HL-60 (cell line): Measurements from ENCODE around the gene RUNX2.
"Not testable (repeated sequence)": the region's sequence is repeated elsewhere in the genome, so short reads cannot be mapped to it uniquely, and the experiment has no call there.

Experiments
- DNase-seq, 2 experiments: peaks; one replicate each; pipeline ENCODE4 v3.0.0-alpha.2; 2010 to 2020; ENCODE audit warnings: low read depth in 1 of 2, low spot score in 1 of 2
- H3K27ac ChIP-seq: fragments of 250-450 bp; sonication (Bioruptor Pico); replicated peaks from 2 replicates; pipeline ENCODE4 v1.5.1; 2020; ENCODE audit warnings: mild to moderate bottlenecking, moderate library complexity
- H3K27me3 ChIP-seq: fragments of 250-450 bp; sonication (Bioruptor Pico); 2 replicates; pipeline ENCODE4 v1.5.1; 2021; ENCODE audit warnings: mild to moderate bottlenecking, moderate library complexity; ENCODE audit not compliant: insufficient read depth, poor library complexity, severe bottlenecking
- H3K4me3 ChIP-seq: replicated peaks from 2 replicates; pipeline ENCODE4 v1.5.1; 2011; ENCODE audit warnings: mild to moderate bottlenecking, control low read depth, low read length; ENCODE audit not compliant: insufficient read depth
- CTCF ChIP-seq: IDR thresholded peaks from one replicate; pipeline ENCODE4 v1.5.1; 2011; ENCODE audit warnings: low read length, control low read depth, inconsistent platforms; ENCODE audit not compliant: insufficient read depth
- GABPA ChIP-seq: IDR thresholded peaks from 2 replicates; pipeline ENCODE4 v1.6.1; 2012; ENCODE audit warnings: low read depth
- POLR2AphosphoS5 ChIP-seq: IDR thresholded peaks from 2 replicates; pipeline ENCODE4 v1.6.1; 2012; ENCODE audit warnings: low read depth
- SPI1 ChIP-seq: IDR thresholded peaks from 2 replicates; pipeline ENCODE4 v1.6.1; 2012; ENCODE audit warnings: low read depth, mild to moderate bottlenecking, borderline replicate concordance
- TF ChIP-seq, protein P1 (sequence below): IDR thresholded peaks from 2 replicates; pipeline ENCODE4 v1.6.1; 2012; ENCODE audit warnings: low read depth; ENCODE audit not compliant: insufficient replicate concordance

The RUNX2 gene

DNA sequence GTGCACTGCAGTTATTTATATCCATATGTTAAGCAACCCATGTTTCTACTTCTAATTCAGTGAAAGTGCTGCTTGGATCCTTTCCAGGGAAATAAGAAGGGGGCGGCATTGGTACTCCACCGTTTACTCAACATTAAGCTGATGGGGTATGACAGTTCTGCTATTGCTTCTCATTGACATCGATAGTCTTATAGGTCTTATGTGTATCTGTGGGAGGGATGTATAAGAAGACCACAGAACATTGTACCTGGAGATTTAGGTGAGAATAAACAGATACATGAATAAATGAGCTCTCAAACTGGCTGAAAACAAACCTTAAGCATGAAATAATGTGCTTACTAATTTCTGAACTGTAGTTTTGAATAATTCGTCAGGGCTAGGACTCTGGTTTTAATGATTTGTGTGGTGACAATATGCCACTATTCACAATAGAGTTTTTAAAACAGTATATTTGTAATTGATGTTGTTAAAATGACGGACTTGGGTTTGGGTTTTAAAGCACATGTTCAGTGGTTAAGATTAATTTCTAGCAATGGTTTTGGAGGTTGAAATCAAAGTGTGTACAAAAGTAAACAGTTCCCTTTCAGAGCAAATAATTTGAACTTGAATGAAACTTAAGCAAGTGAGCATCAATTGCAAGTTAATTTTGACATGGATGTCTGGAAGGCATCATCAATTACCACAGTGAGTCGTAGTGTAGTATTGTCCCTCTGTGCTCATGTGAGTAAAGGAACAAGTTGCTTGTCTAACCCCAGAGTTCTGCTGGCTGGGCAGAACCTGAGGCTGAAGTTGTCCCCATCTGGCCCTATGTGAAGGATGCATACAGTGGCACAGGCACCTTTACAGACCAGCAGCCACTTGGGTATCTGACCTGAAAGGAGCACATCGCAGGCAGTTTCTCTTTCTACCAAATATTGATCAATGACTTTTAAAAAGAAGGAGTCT, 134.3 kb downstream of the RUNX2 start:
- no peak overlapping the region for H3K4me3 ChIP-seq
- no peak overlapping the region for H3K27ac ChIP-seq
- no peaks in the 10 kb centered on the region for H3K27me3 ChIP-seq
- DNase-seq = no peak
- no peak for TF ChIP-seq CTCF
- TF ChIP-seq SPI1 = no peak
- no peak for TF ChIP-seq GABPA
- no peak for TF ChIP-seq POLR2AphosphoS5
- TF ChIP-seq, protein P1, sequence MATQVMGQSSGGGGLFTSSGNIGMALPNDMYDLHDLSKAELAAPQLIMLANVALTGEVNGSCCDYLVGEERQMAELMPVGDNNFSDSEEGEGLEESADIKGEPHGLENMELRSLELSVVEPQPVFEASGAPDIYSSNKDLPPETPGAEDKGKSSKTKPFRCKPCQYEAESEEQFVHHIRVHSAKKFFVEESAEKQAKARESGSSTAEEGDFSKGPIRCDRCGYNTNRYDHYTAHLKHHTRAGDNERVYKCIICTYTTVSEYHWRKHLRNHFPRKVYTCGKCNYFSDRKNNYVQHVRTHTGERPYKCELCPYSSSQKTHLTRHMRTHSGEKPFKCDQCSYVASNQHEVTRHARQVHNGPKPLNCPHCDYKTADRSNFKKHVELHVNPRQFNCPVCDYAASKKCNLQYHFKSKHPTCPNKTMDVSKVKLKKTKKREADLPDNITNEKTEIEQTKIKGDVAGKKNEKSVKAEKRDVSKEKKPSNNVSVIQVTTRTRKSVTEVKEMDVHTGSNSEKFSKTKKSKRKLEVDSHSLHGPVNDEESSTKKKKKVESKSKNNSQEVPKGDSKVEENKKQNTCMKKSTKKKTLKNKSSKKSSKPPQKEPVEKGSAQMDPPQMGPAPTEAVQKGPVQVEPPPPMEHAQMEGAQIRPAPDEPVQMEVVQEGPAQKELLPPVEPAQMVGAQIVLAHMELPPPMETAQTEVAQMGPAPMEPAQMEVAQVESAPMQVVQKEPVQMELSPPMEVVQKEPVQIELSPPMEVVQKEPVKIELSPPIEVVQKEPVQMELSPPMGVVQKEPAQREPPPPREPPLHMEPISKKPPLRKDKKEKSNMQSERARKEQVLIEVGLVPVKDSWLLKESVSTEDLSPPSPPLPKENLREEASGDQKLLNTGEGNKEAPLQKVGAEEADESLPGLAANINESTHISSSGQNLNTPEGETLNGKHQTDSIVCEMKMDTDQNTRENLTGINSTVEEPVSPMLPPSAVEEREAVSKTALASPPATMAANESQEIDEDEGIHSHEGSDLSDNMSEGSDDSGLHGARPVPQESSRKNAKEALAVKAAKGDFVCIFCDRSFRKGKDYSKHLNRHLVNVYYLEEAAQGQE = no peak

DNA sequence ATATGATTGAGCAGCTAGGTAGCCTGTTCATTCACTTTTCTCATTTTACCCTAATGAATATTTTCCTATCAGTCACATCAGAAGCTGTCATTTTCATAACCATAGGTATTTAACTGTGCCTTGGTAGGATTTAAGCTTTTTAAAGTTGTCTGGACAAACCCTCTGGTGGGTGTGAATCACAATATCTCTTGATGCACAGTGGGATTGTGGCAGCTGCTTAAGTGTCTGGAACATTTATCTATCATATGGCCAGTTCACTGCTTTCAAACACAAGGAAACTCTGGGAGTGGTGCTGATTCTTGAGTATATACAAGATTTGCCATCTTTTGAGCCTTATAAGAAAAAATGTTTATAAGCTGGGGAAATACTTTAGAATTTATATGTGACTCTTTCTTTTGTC, 136.6 kb downstream of the RUNX2 start:
- Histone ChIP-seq H3K27ac (no peak overlapping the region), H3K27me3 (no peaks in the 10 kb centered on the region), H3K4me3 (no peak overlapping the region)
- TF ChIP-seq CTCF (no peak), SPI1 (no peak)
- DNase-seq = no peak

DNA sequence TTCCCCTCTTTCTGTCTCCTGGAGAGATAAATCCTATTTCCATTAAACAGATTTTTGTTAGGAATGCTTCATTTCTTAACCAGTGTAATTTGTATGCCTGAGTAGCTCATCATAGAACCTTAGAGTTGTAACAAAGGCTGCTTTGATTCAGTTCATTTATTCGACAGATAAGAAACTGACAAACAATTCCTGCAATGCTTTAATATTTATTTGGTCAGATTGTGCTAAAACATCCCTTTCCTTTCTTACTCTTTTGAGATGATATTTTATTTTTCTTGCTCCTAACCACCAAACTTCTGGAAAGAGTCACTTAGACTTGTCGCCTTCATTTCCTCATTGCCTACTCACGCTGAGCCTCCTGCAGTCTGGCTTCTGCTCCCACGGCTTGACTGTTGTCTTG, 138.6 kb downstream of the RUNX2 start:
- Histone ChIP-seq H3K27ac (no peak overlapping the region), H3K27me3 (no peaks in the 10 kb centered on the region), H3K4me3 (no peak overlapping the region)
- no peak for TF ChIP-seq GABPA
- TF ChIP-seq POLR2AphosphoS5 = no peak
- TF ChIP-seq CTCF = no peak
- TF ChIP-seq SPI1 = no peak
- TF ChIP-seq, protein P1 = no peak
- no peak for DNase-seq

DNA sequence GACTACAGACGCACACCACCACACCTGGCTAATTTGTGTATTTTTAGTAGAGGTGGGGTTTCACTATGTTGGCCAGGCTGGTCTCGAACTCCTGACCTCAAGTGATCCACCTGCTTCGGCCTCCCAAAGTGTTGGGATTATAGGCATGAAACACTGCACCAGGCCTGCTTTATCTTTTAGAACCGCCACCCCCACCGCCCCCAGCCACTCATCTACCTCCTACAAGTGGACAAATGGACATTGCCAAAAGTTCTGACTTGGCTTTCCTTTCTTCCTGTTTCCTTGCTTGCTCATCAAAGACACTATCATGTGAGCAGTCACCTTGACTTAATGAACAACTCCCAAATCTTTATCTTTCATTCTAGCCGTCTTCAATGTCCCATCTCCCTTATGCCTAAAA, 139.3 kb downstream of the RUNX2 start:
- H3K27me3 ChIP-seq, DNase-seq, H3K27ac ChIP-seq, H3K4me3 ChIP-seq: not testable (repeated sequence)
